Posterior vena cava (tissue), 2 donors: Measurements from ENCODE around the gene LMX1A. TPM values are rescaled to one million over a fixed set of nuclear protein-coding genes. Genes with fewer than 3 reads are reported as not detected.

Source experiments
- DNase-seq: peaks from one replicate; pipeline ENCODE4 v3.0.0-alpha.2; 2020; ENCODE audit warnings: low spot score
- intact Hi-C, 2 donors: fragments of 100-400 bp; cut with DNase I; formaldehyde crosslinking; loops; one replicate each; pipeline versions ENCODE4 v1.14.1 to v1.14.2; 2022 to 2023
- total RNA-seq, 2 donors: library from RNA; stranded (reverse); fragmentation: NEBNext Ultra II Directional; extraction: Animal tissue kit (Norgen Biotek cat#: 25700); gene quantifications; one replicate each; pipeline ENCODE4 v1.2.1, GENCODE V29; 2021
- donor health status: DM: yes; HTN: yes; CAD: no.
- donor health status: DM: yes; HTN: yes; CAD: no.

Gene LMX1A
- total RNA-seq, 2 donors from 2014 or later, result 0.19 to 0.79 TPM

GRCh38 chr1:165371588-165372225, 15.2 kb upstream of the LMX1A start:
- intact Hi-C loops, result no loop called here
- no peak for DNase-seq

- DNase-seq, result peak; percentile 90
- intact Hi-C loops, result no loop called here
Measured at GRCh38 chr1:165369255-165369848, 12.8 kb upstream of the LMX1A start.

GRCh38 chr1:165367375-165367993, 11.0 kb upstream of the LMX1A start:
- DNase-seq, result peak; percentile 85
- intact Hi-C loops, result no loop called here

GRCh38 chr1:165365341-165365740, 8.8 kb upstream of the LMX1A start:
- intact Hi-C loops, result no loop called here
- no peak for DNase-seq

- intact Hi-C loops, result no loop called here
Measured at GRCh38 chr1:165364568-165365133, 8.1 kb upstream of the LMX1A start.

GRCh38 chr1:165356876-165357275, 361 bp upstream of the LMX1A start:
- intact Hi-C loops, result no loop called here

More at GRCh38 chr1:165364568-165365133, 8.1 kb upstream of the LMX1A start:
- DNase-seq, result peak; percentile 86

GRCh38 chr1:165355139-165355976, 1.2 kb downstream of the LMX1A start:
- intact Hi-C loops, result no loop called here
- no peak for DNase-seq

More at GRCh38 chr1:165356876-165357275, 361 bp upstream of the LMX1A start:
- DNase-seq, result no peak

- DNase-seq, result no peak
- intact Hi-C loops, result no loop called here
Measured at GRCh38 chr1:165354739-165355138, 1.8 kb downstream of the LMX1A start.

GRCh38 chr1:165353731-165354671, 2.5 kb downstream of the LMX1A start:
- no peak for DNase-seq
- intact Hi-C loops, result no loop called here

- no peak for DNase-seq
Measured at GRCh38 chr1:165352442-165353293, 3.8 kb downstream of the LMX1A start.

GRCh38 chr1:165351863-165352441, 4.6 kb downstream of the LMX1A start:
- intact Hi-C loops, result no loop called here
- DNase-seq, result no peak

More at GRCh38 chr1:165352442-165353293, 3.8 kb downstream of the LMX1A start:
- intact Hi-C loops, result no loop called here

GRCh38 chr1:165350840-165351239, 5.7 kb downstream of the LMX1A start:
- DNase-seq, result no peak
- intact Hi-C loops, result no loop called here

GRCh38 chr1:165345502-165345901, 11.0 kb downstream of the LMX1A start:
- no peak for DNase-seq
- intact Hi-C loops, result no loop called here

- intact Hi-C loops, result no loop called here
- DNase-seq, result no peak
Measured at GRCh38 chr1:165344736-165345135, 11.8 kb downstream of the LMX1A start.

GRCh38 chr1:165344198-165344597, 12.3 kb downstream of the LMX1A start:
- no peak for DNase-seq
- intact Hi-C loops, result no loop called here

- intact Hi-C loops, result no loop called here
- DNase-seq, result no peak
Measured at GRCh38 chr1:165342587-165342986, 13.9 kb downstream of the LMX1A start.

GRCh38 chr1:165342168-165342567, 14.3 kb downstream of the LMX1A start:
- intact Hi-C loops, result no loop called here
- no peak for DNase-seq
